NCI-H146 treated with DMSO at 0.1 percent for 48 hours (cell line): ENCODE data around the gene OPCML.

Experiments used
- DNase-seq: peaks from one replicate; lab custom pipeline; 2025; ENCODE audit not compliant: unreplicated experiment; lab: John Stamatoyannopoulos, UW

The OPCML gene

DNA sequence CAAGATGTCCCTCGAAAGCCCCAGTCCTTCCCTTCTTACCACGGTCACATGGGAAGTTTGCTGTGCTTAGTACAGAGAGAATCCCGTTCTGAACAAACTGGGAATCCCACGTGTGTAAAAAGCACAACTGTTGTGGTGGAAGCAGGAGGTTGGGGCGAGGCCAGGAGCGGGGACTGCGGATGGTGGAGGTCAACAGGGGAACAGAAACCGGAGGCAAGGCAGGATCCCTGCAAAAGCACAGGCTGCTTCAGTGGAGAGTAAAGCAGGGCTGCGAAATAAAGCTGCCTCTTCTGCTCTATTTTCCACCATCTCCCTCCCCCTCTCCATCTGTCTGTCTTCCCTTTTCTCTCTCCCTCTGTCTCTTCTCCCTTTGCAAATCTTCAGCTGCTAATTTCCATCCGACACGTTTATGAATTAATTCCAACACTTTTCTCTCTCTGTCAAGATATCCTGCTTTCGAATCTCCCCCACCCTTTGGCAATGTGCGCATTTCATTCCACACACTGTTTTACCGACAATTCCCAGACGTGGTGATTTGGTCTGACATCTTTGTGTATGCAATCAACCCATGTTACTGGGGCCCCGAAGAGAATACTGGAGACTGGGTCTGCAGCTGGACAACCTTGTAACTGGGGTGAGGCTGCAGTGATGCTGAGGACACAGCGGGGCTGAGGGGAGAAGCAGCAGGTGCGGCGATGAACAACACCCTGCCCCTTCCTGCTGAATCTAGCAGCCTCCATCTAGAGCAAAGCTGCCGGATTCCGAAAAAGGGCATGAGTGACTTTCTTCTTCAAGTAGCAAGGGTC is 571.8 kb downstream of the OPCML start:
- DNase-seq, result no peak

DNA sequence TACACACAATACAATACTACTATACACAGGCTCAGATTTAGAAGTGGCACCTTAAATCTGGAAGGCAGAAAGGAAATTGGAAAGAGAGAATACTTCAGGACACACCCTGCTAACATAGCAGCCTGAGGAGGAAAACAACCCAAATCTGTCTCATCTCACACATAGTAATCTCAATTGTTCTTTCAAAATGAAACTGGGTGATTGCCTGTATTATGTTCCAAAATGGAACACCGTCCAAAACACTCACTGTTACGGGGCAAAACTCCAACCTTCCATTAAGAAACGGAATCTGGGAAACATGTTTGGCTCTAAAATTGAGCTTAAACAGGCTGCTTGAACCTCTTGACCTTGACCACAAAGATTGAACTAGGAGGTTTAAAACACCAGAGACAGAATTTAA is 572.6 kb downstream of the OPCML start:
- no peak for DNase-seq

DNA sequence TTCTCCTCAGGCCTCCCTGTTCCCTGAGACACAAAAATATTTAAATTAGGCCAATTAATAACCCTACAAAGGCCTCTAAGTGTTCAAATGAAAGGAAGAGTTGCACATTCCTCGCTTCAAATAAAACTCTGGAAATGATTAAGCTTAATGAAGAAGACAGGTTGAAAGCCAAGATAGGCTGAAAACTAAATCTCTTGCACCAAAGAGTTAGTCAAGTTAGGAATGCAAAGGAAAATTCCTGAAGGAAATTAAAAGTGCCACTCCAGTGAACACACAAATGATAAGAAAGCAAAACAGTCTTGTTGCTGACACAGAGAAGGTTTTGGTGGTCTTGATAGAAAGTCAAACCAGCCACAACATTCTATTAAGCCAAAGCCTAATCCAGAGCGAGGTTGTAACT is 574.4 kb downstream of the OPCML start:
- DNase-seq, result no peak

DNA sequence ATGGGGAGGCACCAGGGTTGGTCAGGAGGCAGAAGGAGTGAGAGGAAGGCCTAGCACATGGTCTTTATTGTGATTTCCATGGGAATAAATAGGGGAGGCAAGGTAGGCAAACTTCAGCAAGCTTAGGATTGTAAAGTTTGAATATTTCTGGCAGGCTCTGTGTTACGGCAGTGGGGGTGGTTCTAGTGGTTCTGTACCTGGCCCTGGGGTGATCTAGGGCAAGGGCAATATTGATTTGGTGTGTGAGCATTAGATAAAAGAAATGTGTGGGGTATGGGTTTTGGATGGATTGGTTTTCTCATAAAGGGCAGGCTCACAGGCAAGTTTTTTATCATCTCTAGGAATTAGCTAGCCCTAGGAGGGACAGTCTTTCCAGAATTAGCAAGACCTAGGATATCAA is 584.0 kb downstream of the OPCML start:
- no peak for DNase-seq

DNA sequence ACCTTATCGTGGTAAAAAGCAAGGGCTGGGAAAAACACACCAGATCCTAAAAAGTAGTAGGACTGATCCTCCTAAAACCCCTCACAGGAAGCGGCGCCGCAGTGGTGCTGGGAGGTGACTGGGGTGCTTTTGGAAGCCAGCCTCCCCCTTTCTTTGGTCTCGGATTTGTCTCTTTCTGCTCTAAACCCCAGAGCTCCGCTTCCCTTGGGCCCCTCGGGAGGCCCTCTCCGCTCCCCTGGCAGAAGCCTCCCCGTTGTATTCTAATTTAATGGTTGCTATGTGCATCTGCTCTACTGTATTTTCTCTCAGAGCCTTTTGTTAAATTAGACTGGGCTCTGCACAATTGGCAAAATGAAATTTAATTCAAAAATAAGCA is 587.7 kb downstream of the OPCML start:
- no peak for DNase-seq

DNA sequence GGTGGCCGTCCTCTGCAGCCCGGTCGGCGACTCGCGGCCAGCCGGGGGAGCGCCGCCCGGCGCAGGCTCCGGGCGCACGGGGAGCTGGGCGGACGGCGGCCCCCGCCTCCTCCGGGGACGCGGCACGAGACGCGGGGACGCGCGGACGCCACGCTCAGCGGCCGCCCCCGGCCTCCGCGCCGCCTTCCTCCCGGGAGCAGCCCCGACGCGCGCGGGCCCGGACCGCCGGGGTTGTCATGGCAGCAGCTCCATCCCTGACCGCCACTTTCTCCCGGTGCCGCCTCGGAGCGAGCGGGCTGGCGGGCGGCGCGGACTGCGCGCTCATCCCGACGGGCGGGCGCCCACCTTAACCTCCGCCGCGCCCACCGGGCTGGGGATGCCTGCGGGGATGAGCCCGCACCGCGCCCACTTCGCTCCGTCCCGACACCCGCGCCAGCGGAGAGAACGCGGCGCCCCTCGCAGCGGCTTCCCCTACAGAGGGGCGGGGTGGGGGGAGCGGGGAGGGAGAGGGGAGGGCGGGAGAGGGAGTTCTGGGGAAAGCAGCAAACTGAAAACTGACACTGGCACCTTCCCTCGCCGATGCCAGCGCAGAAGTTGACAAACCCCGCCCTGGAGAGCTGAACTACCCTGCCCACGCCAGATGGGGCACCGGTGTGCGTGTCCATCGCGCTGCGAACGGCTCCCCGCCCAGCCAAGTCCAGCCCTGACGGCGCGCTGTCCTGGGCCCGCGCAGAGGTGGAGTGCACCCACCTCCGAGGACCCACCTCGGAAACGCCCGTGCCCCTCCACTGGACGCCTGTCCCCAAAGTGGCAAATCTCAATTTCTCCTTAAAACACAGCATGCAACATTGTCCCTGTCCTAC is 588.4 kb downstream of the OPCML start:
- DNase-seq, result no peak

DNA sequence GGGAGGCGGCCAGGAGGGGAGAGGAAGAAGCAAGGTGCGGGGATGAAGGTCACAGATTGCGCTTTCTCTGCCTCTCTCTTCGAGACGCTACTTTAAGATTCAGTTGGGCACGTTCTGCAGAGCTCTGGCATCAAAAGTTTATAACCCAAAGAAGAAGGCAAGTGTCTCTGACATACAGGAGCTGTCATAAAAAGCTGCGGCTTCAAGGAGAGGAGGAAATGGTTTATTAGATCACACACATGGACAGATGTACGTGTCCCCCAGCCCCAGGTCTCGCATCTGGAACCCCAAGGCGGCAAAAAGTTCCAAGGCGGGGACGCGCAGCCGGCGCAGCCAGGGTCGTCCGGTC is 589.0 kb downstream of the OPCML start:
- no peak for DNase-seq

DNA sequence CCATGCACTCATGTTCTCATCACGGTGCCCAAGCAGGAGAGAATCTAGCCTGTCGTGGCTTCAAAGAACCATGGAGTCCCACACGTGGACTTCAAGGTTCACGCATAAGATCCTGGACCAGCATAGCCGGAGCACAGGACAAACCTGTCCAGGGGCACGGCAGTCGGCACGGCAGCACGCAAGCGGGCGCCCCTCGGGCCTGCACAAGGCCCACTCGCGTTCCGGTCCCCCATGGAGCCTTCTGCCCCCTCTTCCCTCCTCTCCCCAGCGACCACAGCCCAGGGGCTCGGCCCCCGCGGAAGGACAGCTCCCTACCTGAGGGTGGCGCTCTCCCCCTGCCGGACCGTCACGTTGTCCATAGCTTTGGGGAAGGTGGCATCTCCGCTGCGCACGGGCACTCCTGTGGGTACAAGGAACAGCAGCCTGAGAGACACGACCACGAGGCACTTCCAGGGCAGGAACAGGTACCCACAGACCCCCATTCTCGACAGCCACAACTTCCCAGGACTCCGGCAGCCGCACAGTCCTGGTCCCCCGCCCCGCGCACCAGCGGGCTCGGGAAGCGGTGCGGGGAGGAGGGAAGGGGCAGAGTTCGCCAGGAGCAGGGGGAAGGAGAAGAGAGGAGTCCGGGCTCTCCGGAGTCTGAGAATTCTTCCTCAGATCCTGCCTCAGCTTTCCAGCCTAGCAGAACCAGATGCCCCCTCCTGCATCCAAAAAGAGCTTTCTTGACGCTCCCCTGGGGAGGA is 589.5 kb downstream of the OPCML start:
- no peak for DNase-seq

DNA sequence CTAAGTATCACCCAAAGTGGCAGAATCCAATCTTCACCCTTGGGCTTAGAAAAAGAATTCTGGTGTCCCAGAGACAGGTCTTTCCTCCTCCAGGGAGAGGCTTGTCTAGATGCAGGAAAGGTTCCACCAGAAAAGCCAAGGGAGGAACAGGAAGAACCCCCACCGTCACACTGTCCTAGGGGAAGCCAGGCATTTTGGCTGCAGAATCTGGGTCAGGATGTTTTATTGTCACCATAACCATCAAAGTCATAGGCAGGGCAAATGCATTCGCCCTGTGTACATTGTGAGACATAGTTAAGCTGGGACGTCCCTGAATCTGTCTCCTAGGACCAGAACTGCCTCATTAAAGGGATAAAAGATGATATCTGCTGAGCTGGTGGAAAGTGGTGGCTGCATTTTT is 590.5 kb downstream of the OPCML start:
- no peak for DNase-seq

DNA sequence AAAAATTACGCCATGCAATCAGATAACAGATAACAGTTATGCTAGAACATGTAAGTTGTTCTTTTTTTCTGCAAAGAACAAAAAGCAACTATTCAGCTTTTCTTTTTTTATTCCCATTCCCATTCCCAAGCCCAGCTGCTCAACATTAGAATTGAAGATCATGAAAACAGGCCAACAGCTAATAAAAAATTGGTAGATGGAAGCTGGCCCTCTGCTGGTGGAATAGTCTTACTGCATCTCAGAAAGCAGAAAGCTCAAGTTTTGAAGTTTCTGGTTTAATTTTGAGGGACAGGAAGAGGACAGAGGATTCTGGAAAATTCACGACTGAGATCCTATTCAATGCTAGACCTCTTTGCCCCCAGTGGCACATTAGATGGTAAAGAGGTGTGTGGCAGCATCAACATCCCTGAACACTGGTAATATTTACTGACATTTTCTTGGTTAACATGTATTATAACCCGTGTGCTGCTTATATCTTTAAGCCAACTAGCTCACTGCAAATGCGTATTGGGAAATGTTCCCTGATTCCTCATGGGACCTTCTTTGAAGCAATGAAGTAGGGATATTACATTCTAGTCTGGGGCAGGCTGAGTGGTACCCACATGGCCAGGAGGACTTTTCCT is 591.2 kb downstream of the OPCML start:
- DNase-seq, result no peak

DNA sequence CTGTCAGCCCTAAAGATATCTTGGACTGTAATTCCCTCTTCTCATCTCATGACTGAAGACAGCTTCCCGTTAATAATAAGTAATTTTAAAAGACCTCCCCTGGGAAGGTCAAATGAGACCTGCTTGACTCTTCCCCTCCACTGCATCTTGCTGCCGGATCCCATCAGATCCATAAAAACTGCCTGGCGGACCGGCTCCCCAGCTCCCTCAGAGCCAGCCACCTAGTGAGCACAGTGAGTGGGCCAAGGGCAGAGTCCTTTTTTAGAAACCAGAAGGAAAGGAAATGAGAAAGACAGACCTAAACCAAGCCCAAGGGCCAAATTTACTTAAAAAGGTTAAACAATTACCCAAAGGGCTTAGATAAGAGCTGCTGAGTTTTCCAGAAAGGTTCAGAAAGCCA is 595.3 kb downstream of the OPCML start:
- DNase-seq, result no peak

DNA sequence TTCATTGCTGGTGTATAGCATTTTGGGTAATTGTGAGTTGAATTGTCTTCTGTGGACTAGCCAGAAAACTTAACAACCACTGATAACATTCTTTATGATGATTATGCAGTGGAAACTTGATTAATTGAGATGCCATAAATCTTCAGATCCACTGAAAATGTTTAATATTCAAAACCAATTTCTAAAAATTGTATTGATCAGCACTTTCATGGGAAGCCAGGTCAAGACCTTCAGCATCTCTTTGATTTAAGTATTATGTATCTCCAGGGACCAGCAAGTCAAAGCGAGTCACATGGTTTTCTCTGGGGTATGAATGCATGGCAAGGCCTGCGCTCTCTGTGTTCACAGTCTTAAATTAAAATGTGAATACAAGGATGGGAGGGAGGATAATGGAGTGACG is 596.9 kb downstream of the OPCML start:
- DNase-seq, result no peak

DNA sequence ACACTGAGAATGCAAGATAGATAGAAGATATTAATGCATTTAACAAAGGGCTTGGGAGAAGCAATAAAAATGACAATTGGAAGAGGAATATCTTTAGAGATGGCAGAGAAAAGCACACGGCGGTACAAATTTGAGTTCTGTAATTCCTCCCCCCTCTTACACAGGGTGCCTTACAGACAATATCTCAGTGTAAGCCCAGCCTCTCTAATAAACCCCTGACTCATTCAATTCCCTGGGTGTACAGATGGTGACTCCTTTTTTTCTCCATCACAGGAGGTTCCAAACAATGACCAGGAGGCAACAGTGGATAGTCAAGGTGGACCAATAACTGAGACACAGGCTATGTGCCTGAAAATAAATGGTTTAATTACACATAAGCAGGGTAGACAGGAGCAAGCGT is 598.6 kb downstream of the OPCML start:
- DNase-seq, result no peak

DNA sequence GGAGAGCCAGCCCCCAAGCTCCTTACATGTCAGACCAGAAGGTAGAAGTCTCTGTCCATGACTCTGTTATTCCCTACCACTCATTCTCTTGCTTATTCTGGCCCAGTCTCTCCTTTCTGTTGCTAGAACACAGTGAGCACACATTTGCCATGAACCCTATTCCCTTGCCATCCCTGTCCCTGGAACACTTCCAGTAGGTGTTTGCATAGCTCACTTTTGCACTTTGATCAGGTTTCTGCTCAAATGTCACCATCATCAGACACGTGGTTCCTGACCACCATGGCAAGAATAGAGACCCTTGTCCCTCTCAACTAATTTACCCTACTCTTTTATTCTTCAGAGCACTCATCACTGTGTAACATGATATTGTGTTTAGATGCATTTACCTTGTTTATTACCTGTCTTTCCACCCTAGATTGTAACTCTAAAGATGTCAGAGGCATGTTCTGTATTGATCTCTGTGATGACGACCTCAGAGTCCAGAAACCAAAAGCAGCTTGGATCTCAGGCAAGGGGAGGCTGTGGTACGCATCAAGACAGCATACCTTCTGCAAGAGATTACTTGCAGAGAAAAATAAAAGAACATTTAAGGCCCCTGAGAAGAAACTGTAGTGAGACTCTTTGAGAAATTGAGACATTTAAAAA is 606.4 kb downstream of the OPCML start:
- no peak for DNase-seq

DNA sequence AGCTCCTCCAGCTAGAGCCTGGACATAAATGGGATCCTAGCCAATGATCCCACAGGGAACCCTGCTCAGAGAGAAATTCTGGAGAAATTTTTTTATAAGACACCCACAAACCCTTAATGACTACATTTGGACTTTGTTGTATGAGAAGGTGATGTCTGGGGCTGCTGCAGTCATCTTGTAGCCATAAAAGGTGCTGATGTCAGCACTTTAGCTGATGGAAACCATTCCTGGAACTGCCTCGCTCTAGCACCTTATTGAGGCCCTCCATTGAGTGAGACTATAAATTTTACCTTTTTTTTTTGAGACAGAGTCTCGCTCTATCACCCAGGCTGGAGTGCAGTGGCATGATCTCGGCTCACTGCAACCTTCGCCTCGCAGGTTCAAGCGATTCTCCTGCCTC is 610.7 kb downstream of the OPCML start:
- DNase-seq, result no peak

DNA sequence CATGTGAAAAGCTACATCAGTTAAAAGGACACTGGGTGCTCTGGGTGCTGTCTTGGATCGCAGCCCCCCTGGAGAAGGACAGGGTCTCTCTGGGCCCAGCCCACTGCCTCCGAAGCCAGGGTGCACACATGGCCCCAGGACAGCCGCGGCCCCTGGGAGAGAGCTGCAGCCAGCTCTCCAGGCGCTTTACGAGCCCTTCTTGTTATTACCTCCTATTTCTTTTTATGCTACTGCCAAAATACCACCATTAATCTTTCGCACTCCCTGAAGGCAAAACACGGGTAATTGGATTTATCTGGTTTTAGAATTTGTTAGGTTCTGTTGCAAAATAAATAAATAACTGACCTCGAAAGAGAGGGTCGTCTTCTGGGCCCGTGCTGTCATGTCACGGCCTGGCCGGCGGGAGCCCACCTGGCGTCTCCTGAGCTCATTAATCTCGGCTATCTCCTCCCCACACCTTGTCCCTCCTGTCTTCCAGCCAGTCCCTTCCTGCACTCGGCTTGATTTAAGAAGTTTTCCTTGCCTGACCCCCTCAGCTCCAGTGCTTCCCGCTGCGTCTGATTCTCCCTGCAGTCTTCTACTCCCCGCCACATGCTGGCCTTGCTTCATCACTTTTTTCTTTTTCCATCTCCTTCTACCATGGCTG is 611.7 kb downstream of the OPCML start:
- DNase-seq, result no peak

DNA sequence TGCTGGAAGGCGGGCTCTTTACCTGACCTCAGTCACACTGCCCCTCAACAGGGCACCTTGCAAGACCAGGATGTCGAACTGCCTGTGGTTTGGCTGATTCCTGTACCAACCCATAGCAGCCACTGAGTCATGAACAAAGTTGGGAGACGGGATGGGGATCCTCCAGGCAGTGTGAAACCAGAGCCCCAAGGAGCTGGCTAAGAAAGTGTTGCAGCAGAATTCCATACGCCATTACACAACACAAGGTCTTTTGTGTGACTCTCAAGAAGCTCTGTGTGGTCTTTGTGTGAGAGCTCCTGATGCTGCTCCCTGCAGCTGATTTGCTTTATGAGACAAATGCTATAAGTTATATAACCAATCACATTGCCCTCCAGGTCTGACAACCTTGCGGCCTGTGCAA is 617.7 kb downstream of the OPCML start:
- no peak for DNase-seq

DNA sequence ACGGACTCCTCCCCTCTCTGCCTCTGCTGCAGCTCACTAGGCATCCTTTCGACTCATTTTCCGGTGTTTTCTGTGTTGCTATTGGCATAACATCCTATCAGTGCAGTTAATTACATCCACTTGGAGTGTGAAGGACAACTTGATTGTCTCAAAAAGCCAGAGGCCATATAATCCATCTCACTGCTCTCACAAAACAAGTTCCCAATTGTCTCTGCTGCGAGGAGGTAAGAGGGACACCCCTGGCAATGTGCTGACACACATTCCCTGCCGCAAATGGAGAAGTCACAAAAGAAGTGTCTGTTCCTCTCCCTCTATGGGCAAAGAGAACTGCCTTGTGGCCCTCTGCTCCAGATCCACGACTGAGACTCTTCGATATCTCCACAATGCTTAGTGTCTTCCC is 618.4 kb downstream of the OPCML start:
- DNase-seq, result no peak

DNA sequence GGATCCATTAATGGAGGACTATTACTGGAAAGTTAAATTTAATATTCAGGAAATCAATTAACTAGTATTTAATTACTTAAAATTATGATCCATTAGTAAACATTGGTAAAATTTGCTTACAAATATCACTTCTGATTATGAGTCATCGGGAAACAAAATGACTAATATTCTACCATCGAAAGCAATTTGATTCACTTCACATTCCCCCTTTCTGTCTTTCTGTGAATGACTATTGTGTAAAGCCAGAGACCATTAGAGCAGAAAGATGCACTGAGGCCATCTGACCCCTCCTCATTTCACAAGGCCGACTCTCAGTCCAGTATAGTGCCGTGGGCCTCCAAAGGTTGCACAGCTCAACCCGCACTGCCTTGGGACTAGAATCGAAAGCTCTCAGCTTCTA is 619.0 kb downstream of the OPCML start:
- no peak for DNase-seq

DNA sequence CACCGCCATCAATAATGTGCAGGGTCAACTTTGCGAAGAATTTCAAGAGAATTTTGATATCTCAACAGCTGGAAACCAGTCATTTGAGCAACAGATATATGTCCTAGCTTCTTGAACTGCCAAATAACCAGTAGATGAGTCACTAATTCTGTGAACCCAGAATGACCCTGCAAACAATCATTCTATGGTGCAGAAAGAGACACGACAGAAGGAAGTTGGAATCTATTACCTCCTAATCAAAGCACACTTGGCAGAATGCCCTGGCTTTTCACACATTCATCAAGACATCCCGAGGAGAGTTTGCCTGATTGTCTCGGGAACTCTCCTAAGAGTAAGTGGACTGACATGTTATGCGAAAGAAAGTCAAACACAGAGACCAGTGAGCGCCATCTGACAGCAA is 621.1 kb downstream of the OPCML start:
- no peak for DNase-seq
